ENCODE measurements around the gene GNG8. TPM values are rescaled to one million over a fixed set of nuclear protein-coding genes. Genes with fewer than 3 reads are reported as not detected.

Gene GNG8
- total and polyA plus RNA-seq, 2 of the 13 experiments (the other 11 are each of a cell fraction or from before 2014, with no cell fraction given), result not detected

- in situ Hi-C loops (cut with HindIII; ENCODE audit: extremely low pct_ligation_motif_present, low pct_unique_long_range_greater_than_20kb), result no loop called here
These were observed 20.5 kb upstream of the GNG8 start for GRCh38 chr19:46656541-46656940.

More at GRCh38 chr19:46656541-46656940, 20.5 kb upstream of the GNG8 start:
- no peaks in the 10 kb centered on the region for H3K36me3 ChIP-seq (replicated peaks in 1 of 2; ENCODE audit: control insufficient read depth in 1 of 2, insufficient read depth in 2 of 2, low read length in 2 of 2)
- CTCF ChIA-PET (ENCODE audit: low intra/inter-chr PET ratio, low total read pairs), result no interaction called here
- no peak overlapping the region for H3K9ac ChIP-seq (ENCODE audit: insufficient read depth, low read depth, low read length)
- DNase-seq (ENCODE audit: low spot score) (no peak), ATAC-seq (no peak), FAIRE-seq (no peak)
- H3K4me1 ChIP-seq (ENCODE audit: insufficient read depth, low read length), result peaks cover 28% of the 10 kb centered on the region
- POLR2A ChIA-PET, result no interaction called here
- H3K9me3 ChIP-seq (ENCODE audit: low read length), result no peaks in the 10 kb centered on the region
- no peak overlapping the region for H3K27ac ChIP-seq (ENCODE audit: extremely low read length, insufficient read depth, low read length)
- 60% methylated on average over 5 of the region's 5 CpGs for WGBS (ENCODE audit: low lambda C conversion rate)
- intact Hi-C loops (cut with micrococcal nuclease; ENCODE audit: unreplicated experiment), result no loop called here
- no peak overlapping the region for H2AFZ ChIP-seq (ENCODE audit: low read length)
- no peak overlapping the region for H3K4me3 ChIP-seq (replicated peaks in 1 of 3; ENCODE audit: insufficient read depth in 1 of 3, low read depth in 2 of 3, low read length in 3 of 3)
- TF ChIP-seq SIN3A (IDR thresholded peaks at IDR 0.05; ENCODE audit: borderline replicate concordance, low read depth, low read length), result no peak
- no peak for TF ChIP-seq CREM (IDR thresholded peaks at IDR 0.05)
- TF ChIP-seq CREM (CRISPR knock-in tag; IDR thresholded peaks at IDR 0.05), result no peak
- no peak for TF ChIP-seq CENPBD1 (CRISPR knock-in tag; IDR thresholded peaks at IDR 0.05; ENCODE audit: borderline replicate concordance, low read depth)
- TF ChIP-seq ARHGAP35 (CRISPR knock-in tag; IDR thresholded peaks at IDR 0.05; ENCODE audit: borderline replicate concordance), result no peak
- TF ChIP-seq SRY (CRISPR knock-in tag; IDR thresholded peaks at IDR 0.05), result no peak
- TF ChIP-seq ZBTB39 (CRISPR knock-in tag; IDR thresholded peaks at IDR 0.05), result no peak
- no peak for TF ChIP-seq TFAP4 (IDR thresholded peaks at IDR 0.05; ENCODE audit: borderline replicate concordance, low read depth)
- no peak for TF ChIP-seq GTF2F1 (IDR thresholded peaks at IDR 0.05; ENCODE audit: low read length)
- no peak for TF ChIP-seq SNAI1 (CRISPR knock-in tag; IDR thresholded peaks at IDR 0.05; ENCODE audit: borderline replicate concordance)
- no peak for TF ChIP-seq EHMT2 (IDR thresholded peaks at IDR 0.05; ENCODE audit: borderline replicate concordance, low read depth, low read length)
- no peak for TF ChIP-seq RNF219 (CRISPR knock-in tag; IDR thresholded peaks at IDR 0.05)
- TF ChIP-seq ZMAT5 (CRISPR knock-in tag; IDR thresholded peaks at IDR 0.05; ENCODE audit: borderline replicate concordance, low read depth), result no peak
- TF ChIP-seq SNRNP70 (IDR thresholded peaks at IDR 0.05; ENCODE audit: low read depth, low read length), result no peak
- no peak for TF ChIP-seq POLR2A (IDR thresholded peaks at IDR 0.05; ENCODE audit: insufficient read depth in 1 of 2, low read depth in 2 of 2, low read length in 2 of 2)
- TF ChIP-seq RBAK (CRISPR knock-in tag; IDR thresholded peaks at IDR 0.05), result no peak
- BruUV-seq (replicated peaks), result no TSS peak
- peaks cover 4 to 29% of the 10 kb centered on the region in 2 experiments; a peak in 3 of 5 replicates for H3K27me3 ChIP-seq (ENCODE audit: control insufficient read depth in 1 of 2, insufficient read depth in 2 of 2, low read length in 2 of 2)
- H3K79me2 ChIP-seq (ENCODE audit: insufficient read depth, low read length), result no peaks in the 10 kb centered on the region
- H4K20me1 ChIP-seq (ENCODE audit: insufficient read depth, low read length), result peaks cover 1% of the 10 kb centered on the region; the same call in 1 of the 2 replicates
- H3K4me2 ChIP-seq (ENCODE audit: low read depth, low read length), result no peak overlapping the region
